ENCODE measurements around the gene ACBD3. TPM values are rescaled to one million over a fixed set of nuclear protein-coding genes. Genes with fewer than 3 reads are reported as not detected.
A peak's percentile ranks its signal among the peaks of the same experiment; 100 is the strongest.

Gene ACBD3
- total and polyA plus RNA-seq, 2 of the 8 experiments (the other 6 are each of a cell fraction or from before 2014, with no cell fraction given): 8.4 to 29.4 TPM

DNA sequence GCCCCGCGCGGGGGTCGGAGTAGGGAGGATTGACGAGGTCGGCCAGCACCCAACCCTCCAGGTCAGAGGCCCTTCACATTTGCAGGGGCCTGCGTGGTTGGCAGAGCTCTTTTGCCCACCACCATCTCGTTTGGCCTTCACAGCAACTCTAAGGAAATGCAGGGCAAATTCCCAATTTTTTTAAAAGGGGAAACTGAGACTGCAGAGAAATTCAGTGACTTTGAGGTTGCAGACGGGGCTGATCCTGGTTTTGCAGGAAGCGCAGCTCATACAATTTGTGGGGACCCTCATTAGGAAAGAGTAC is 430 bp upstream of the ACBD3 start:
- peak overlapping the region; percentile 79 to 82 for H3K4me2 ChIP-seq (ENCODE audit: insufficient read depth in 1 of 2, low read depth in 2 of 2, low read length in 2 of 2)
- H3K79me1 ChIP-seq (ENCODE audit: low read depth, low read length): peaks cover 6% of the 10 kb centered on the region; the same call in 1 of the 2 replicates
- peak overlapping the region; percentile 43 for H3K56ac ChIP-seq (replicated peaks; ENCODE audit: insufficient read length, low read depth, low read length)
- peak overlapping the region; percentile 97 for H4K5ac ChIP-seq (ENCODE audit: insufficient read length, low read depth, low read length)
- peak overlapping the region; percentile 69; the same call in 1 of the 2 replicates for H2BK5ac ChIP-seq (ENCODE audit: low read depth, low read length)
- H2AK5ac ChIP-seq (ENCODE audit: low read depth, low read length): no peak overlapping the region
- 0 out of 2 replicates have a peak overlapping the region, but pooled peaks have one; percentile 80 for H3K27ac ChIP-seq (ENCODE audit: low read depth, low read length)
- H2BK20ac ChIP-seq (ENCODE audit: low read length): no peak overlapping the region
- peaks cover 3 to 39% of the 10 kb centered on the region in 2 experiments; a peak in 3 of 4 replicates for H3K79me2 ChIP-seq (ENCODE audit: control insufficient read depth in 1 of 2, insufficient read depth in 2 of 2, low read length in 2 of 2)
- peak; percentile 21 for TF ChIP-seq ASH2L (IDR thresholded peaks at IDR 0.05; ENCODE audit: low read length)
- TF ChIP-seq TCF12 (IDR thresholded peaks at IDR 0.05; ENCODE audit: low read depth, low read length): no peak
- peaks cover 0 to 2% of the 10 kb centered on the region in 2 experiments for H4K20me1 ChIP-seq (replicated peaks in 1 of 2; ENCODE audit: control insufficient read depth in 1 of 2, insufficient read depth in 2 of 2, low read length in 2 of 2)
- WGBS, 2 experiments (ENCODE audit: extremely low coverage in 1 of 2, insufficient coverage in 1 of 2, insufficient read length in 1 of 2, insufficient replicate concordance in 2 of 2, low coverage in 1 of 2, low lambda C conversion rate in 2 of 2, missing lambda C conversion rate in 1 of 2): 13% methylated on average over 10 of the region's 10 CpGs; no CpG with 5 or more reads in 1 of the 2 experiments
- H2BK120ac ChIP-seq (replicated peaks; ENCODE audit: low read depth, low read length): no peak overlapping the region
- DNase-seq (ENCODE audit: low read depth in 1 of 2, low spot score in 2 of 2): no peak
- H3K4ac ChIP-seq (replicated peaks; ENCODE audit: insufficient read length, low read depth, low read length): no peak overlapping the region
- no peak overlapping the region for H3K14ac ChIP-seq (ENCODE audit: insufficient read length)
- H3K9ac ChIP-seq (replicated peaks in 1 of 4; ENCODE audit: extremely low read depth in 1 of 4, low read depth in 3 of 4, low read length in 3 of 4): peak overlapping the region in 2 of 4 experiments; percentile 76 to 86; a peak in 3 of 7 replicates
- ChIA-PET POLR2A (ENCODE audit: partially characterized antibody) (interaction anchor here (1.0 kb wide), 1 partner anchor 64 kb away, joined by 4 read pairs; no protein-coding TSS in a partner anchor), CTCF (ENCODE audit: partially characterized antibody) (interaction anchor here (1.0 to 1.1 kb wide), 2 partner anchors 10 to 16 kb away, joined by 3 read pairs; no protein-coding TSS in a partner anchor)
- no peak overlapping the region for H2BK12ac ChIP-seq (ENCODE audit: low read depth, low read length)
- H4K91ac ChIP-seq (replicated peaks; ENCODE audit: insufficient read length, low read length): no peak overlapping the region
- FAIRE-seq: no peak
- H3K23me2 ChIP-seq (ENCODE audit: low read depth, low read length): no peaks in the 10 kb centered on the region; the same call in 1 of the 2 replicates
- no peaks in the 10 kb centered on the region for H3K27me3 ChIP-seq (replicated peaks in 1 of 4; ENCODE audit: control insufficient read depth in 3 of 4, extremely low read depth in 1 of 4, insufficient read depth in 3 of 4, low read length in 3 of 4)
- no peak overlapping the region for H3K23ac ChIP-seq (ENCODE audit: insufficient read length)
- peak overlapping the region; percentile 95 for H4K8ac ChIP-seq (ENCODE audit: extremely low read depth, insufficient read depth, low read length)
- no peak overlapping the region for H2BK15ac ChIP-seq (ENCODE audit: low read length)
- peaks cover 0 to 4% (median 3%) of the 10 kb centered on the region in 4 experiments; a peak in 3 of 7 replicates for H3K4me1 ChIP-seq (replicated peaks in 1 of 4; ENCODE audit: control insufficient read depth in 3 of 4, insufficient read depth in 4 of 4, low read length in 3 of 4)
- H3K18ac ChIP-seq (ENCODE audit: extremely low read depth, low read length): peak overlapping the region; percentile 83
- H3K36me3 ChIP-seq (ENCODE audit: control insufficient read depth in 2 of 4, insufficient read depth in 4 of 4, low read length in 3 of 4): peaks cover 0 to 4% (median 0%) of the 10 kb centered on the region in 4 experiments; a peak in 1 of 8 replicates
- peak overlapping the region; percentile 43; the same call in 1 of the 2 replicates for H2AFZ ChIP-seq (ENCODE audit: low read length)
- peak overlapping the region; percentile 65 to 90 (median 79) for H3K4me3 ChIP-seq (ENCODE audit: extremely low read depth in 1 of 4, insufficient read depth in 2 of 4, low read depth in 3 of 4, low read length in 4 of 4)
- no peaks in the 10 kb centered on the region for H3K9me3 ChIP-seq (ENCODE audit: insufficient read depth in 2 of 2, low read depth in 1 of 2, low read length in 1 of 2)
